Mammary epithelial cell (primary cell): ENCODE measurements around the gene TSSK3.

Experiments used
- EZH2 ChIP-seq: IDR thresholded peaks from 2 replicates; pipeline ENCODE4 v1.6.1; 2012; ENCODE audit warnings: low read length, inconsistent platforms, borderline replicate concordance
- TF ChIP-seq, protein P1 (sequence below), 2 donors: IDR thresholded peaks in 1 of 2; conservative IDR thresholded peaks in 1 of 2; 2 replicates each; pipeline ENCODE4 v1.5.1; 2011 to 2012; ENCODE audit warnings: inconsistent platforms in 2 of 2, low read length in 2 of 2, mild to moderate bottlenecking in 2 of 2, control low read depth in 1 of 2, low read depth in 1 of 2; ENCODE audit not compliant: insufficient read depth in 1 of 2; ENCODE audit errors: extremely low read depth in 1 of 2

- TF ChIP-seq, protein P1, sequence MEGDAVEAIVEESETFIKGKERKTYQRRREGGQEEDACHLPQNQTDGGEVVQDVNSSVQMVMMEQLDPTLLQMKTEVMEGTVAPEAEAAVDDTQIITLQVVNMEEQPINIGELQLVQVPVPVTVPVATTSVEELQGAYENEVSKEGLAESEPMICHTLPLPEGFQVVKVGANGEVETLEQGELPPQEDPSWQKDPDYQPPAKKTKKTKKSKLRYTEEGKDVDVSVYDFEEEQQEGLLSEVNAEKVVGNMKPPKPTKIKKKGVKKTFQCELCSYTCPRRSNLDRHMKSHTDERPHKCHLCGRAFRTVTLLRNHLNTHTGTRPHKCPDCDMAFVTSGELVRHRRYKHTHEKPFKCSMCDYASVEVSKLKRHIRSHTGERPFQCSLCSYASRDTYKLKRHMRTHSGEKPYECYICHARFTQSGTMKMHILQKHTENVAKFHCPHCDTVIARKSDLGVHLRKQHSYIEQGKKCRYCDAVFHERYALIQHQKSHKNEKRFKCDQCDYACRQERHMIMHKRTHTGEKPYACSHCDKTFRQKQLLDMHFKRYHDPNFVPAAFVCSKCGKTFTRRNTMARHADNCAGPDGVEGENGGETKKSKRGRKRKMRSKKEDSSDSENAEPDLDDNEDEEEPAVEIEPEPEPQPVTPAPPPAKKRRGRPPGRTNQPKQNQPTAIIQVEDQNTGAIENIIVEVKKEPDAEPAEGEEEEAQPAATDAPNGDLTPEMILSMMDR (conservative IDR thresholded peaks at IDR 0.05 in 1 of 2, IDR thresholded peaks at IDR 0.05 in 1 of 2; ENCODE audit: extremely low read depth in 1 of 2, insufficient read depth in 1 of 2, low read depth in 1 of 2, low read length in 2 of 2), result no peak
- no peak for TF ChIP-seq EZH2
These were observed 19.6 kb upstream of the TSSK3 start for GRCh38 chr1:32342704-32343103.
